K562 (cell line): Measurements from ENCODE around the gene PLPP1. TPM values are rescaled to one million over a fixed set of nuclear protein-coding genes. Genes with fewer than 3 reads are reported as not detected.

Experiments used
- ATAC-seq: fragments of 200-7000 bp; cut with Tn5 transposase; 3 replicates; pipeline ENCODE4 v1.9.1; 2020; ENCODE audit warnings: moderate library complexity
- BruUV-seq: library from RNA; stranded (reverse); fragments of 400-500 nt; replicated peaks from 2 replicates; lab custom pipeline; 2021; lab: Mats Ljungman, UMichigan
- CTCF ChIA-PET: fragments of 300-600 bp; formaldehyde crosslinking; extraction: SDS; loops from one replicate; lab custom pipeline; 2021; ENCODE audit warnings: low intra/inter-chr PET ratio; lab: Yijun Ruan, JAX
- POLR2A ChIA-PET: fragments of 300-600, 350-650 bp; sonication (Branson Sonifier 250); formaldehyde crosslinking; extraction: SDS; loops from one replicate; lab custom pipeline; 2021; ENCODE audit warnings: antibody characterized with exemption, inconsistent platforms; lab: Yijun Ruan, JAX
- DNase-seq, 4 experiments: peaks; one replicate each; pipeline versions ENCODE4 v3.0.0 to v3.0.0-alpha.2; 2011 to 2018; ENCODE audit warnings: low spot score in 3 of 4, mixed read lengths in 3 of 4; ENCODE audit errors: extremely low read depth in 1 of 4
- FAIRE-seq: peaks from 2 replicates; lab custom pipeline; 2011; peaks lifted over from hg19 to GRCh38; lab: Jason Lieb, UNC
- H2AFZ ChIP-seq: 2 replicates; pipeline ENCODE4 v1.6.0; 2011; ENCODE audit warnings: low read depth, low read length, control low read depth, inconsistent platforms
- H3K27ac ChIP-seq: fragments of 200-600 bp; 3 replicates; pipeline ENCODE4 v1.8.0; 2011; ENCODE audit warnings: low read depth, mild to moderate bottlenecking, control low read depth, inconsistent platforms, low read length, moderate library complexity, mixed read lengths; ENCODE audit errors: extremely low read depth
- H3K27me3 ChIP-seq, 2 experiments: fragments of 300-600 bp in 1 of 2; 2 replicates in 1 of 2; 3 replicates in 1 of 2; pipeline versions ENCODE4 v1.6.0 to v1.8.0; 2011; ENCODE audit warnings: inconsistent platforms in 2 of 2, low read length in 2 of 2, mild to moderate bottlenecking in 1 of 2, mixed read lengths in 1 of 2, moderate library complexity in 1 of 2; ENCODE audit not compliant: control insufficient read depth in 2 of 2, insufficient read depth in 2 of 2
- H3K36me3 ChIP-seq: fragments of 300-600 bp; 3 replicates; pipeline ENCODE4 v1.8.0; 2011; ENCODE audit warnings: mild to moderate bottlenecking, low read length, inconsistent platforms; ENCODE audit not compliant: control insufficient read depth, insufficient read depth
- H3K4me1 ChIP-seq, 2 experiments: fragments of 200-600 bp in 1 of 2; replicated peaks in 1 of 2; 2 replicates in 1 of 2; 3 replicates in 1 of 2; pipeline versions ENCODE4 v1.5.1 to v1.8.0; 2011; ENCODE audit warnings: inconsistent platforms in 2 of 2, low read length in 2 of 2, mild to moderate bottlenecking in 1 of 2, mixed read lengths in 1 of 2, moderate library complexity in 1 of 2; ENCODE audit not compliant: control insufficient read depth in 2 of 2, insufficient read depth in 2 of 2
- H3K4me2 ChIP-seq: 2 replicates; pipeline ENCODE4 v1.6.1; 2011; ENCODE audit warnings: low read length, control low read depth, inconsistent platforms, mixed read lengths; ENCODE audit not compliant: insufficient read depth
- H3K4me3 ChIP-seq: fragments of 200-600 bp; sonication (generic), shearing (Covaris generic); 2 replicates; pipeline ENCODE4 v1.5.1; 2016; ENCODE audit warnings: control low read depth, inconsistent platforms
- H3K79me2 ChIP-seq: fragments of 200-600 bp; 3 replicates; pipeline ENCODE4 v1.8.0; 2011; ENCODE audit warnings: low read length, inconsistent platforms; ENCODE audit not compliant: control insufficient read depth, insufficient read depth
- H3K9ac ChIP-seq, 2 experiments: 2 replicates each; pipeline versions ENCODE4 v1.6.0 to v1.6.1; 2011; ENCODE audit warnings: low read depth in 2 of 2, low read length in 2 of 2, control low read depth in 1 of 2, inconsistent platforms in 1 of 2, mild to moderate bottlenecking in 1 of 2, mixed read lengths in 1 of 2; ENCODE audit not compliant: insufficient read depth in 1 of 2
- H3K9me1 ChIP-seq: one replicate; pipeline ENCODE4 v1.6.0; 2011; ENCODE audit warnings: inconsistent platforms, mild to moderate bottlenecking, low read length, moderate library complexity; ENCODE audit not compliant: control insufficient read depth, insufficient read depth
- H3K9me3 ChIP-seq: replicated peaks from 2 replicates; pipeline ENCODE4 v1.5.1; 2011; ENCODE audit warnings: low read depth, low read length, inconsistent platforms; ENCODE audit not compliant: control insufficient read depth, insufficient read depth
- H4K20me1 ChIP-seq: replicated peaks from 2 replicates; pipeline ENCODE4 v1.6.1; 2011; ENCODE audit warnings: low read length, inconsistent platforms, mixed read lengths; ENCODE audit not compliant: control insufficient read depth, insufficient read depth
- CBFA2T3 ChIP-seq: fragments of 450-650 bp; IDR thresholded peaks from 2 replicates; pipeline ENCODE4 v1.6.1; 2017
- DEAF1 ChIP-seq: fragments of 450-650 bp; formaldehyde crosslinking; IDR thresholded peaks from 2 replicates; pipeline ENCODE4 v1.4.0; 2020; ENCODE audit warnings: mild to moderate bottlenecking, moderate library complexity
- ILK ChIP-seq: fragments of 450-650 bp; IDR thresholded peaks from 2 replicates; pipeline ENCODE4 v1.6.1; 2016; ENCODE audit warnings: missing genetic modification characterization, low read depth, mild to moderate bottlenecking, missing compliant biosample characterization, moderate library complexity, borderline replicate concordance
- MAFF ChIP-seq: IDR thresholded peaks from 2 replicates; pipeline ENCODE4 v1.6.1; 2012; ENCODE audit warnings: low read length, improper control_type of control experiment
- ZBTB7A ChIP-seq: IDR thresholded peaks from 2 replicates; pipeline ENCODE4 v1.6.1; 2011; ENCODE audit warnings: low read depth, mild to moderate bottlenecking, low read length, moderate library complexity, borderline replicate concordance; ENCODE audit not compliant: control insufficient read depth
- ZNF445 ChIP-seq: fragments of 250-450 bp; sonication (Bioruptor Pico); IDR thresholded peaks from 2 replicates; pipeline ENCODE4 v1.4.0; 2020; ENCODE audit warnings: low read depth, mild to moderate bottlenecking, moderate library complexity
- ZNF780A ChIP-seq: fragments of 250-450 bp; sonication (Bioruptor Pico); IDR thresholded peaks from 2 replicates; pipeline ENCODE4 v1.5.0; 2021; ENCODE audit warnings: mild to moderate bottlenecking
- ZSCAN29 ChIP-seq: fragments of 450-650 bp; IDR thresholded peaks from 2 replicates; pipeline ENCODE4 v1.6.1; 2017
- WGBS: fragments of 100-300 bp; shearing (Covaris generic); methylation state at CpG from one replicate; pipeline ENCODE4 v1.1.6; 2016; ENCODE audit warnings: low coverage, mixed read lengths; ENCODE audit not compliant: insufficient coverage; ENCODE audit errors: missing lambda C conversion rate; 5-methylcytosine and 5-hydroxymethylcytosine counted together
- in situ Hi-C: fragments of 300-500 bp; cut with MboI; formaldehyde crosslinking; loops from 4 replicates; pipeline ENCODE4 v1.15.0; 2018; ENCODE audit warnings: inconsistent platforms, mixed read lengths
- intact Hi-C: fragments of 100-400 bp; cut with micrococcal nuclease; formaldehyde crosslinking; loops from 2 replicates; pipeline ENCODE4 v1.14.2; 2022
- polyA plus RNA-seq, 8 experiments: library from polyadenylated mRNA; depleted of rRNA in 4 of 8; stranded (reverse) in 5 of 8; unstranded in 3 of 8; fragments of >200 nt; fragmentation: Nextera tagmentation in 2 of 8; fragmentation: Illumina TruSeq in 1 of 8; extraction: Ambion mirVana in 2 of 8; extraction: Trizol in 1 of 8; gene quantifications; 2 replicates each; pipeline versions ENCODE4 v1.2.1 to v1.2.3, GENCODE V29; 2011 to 2014; ENCODE audit warnings: inconsistent platforms in 1 of 8, missing spikeins in 1 of 8
- total RNA-seq, 7 experiments: library from RNA; depleted of rRNA in 6 of 7; stranded (reverse); fragments of >200 nt in 6 of 7; fragmentation: Illumina TruSeq in 2 of 7; extraction: Trizol in 2 of 7; gene quantifications; 2 replicates each; pipeline versions ENCODE4 v1.2.1 to v1.2.3, GENCODE V29; 2011 to 2021; ENCODE audit warnings: low replicate concordance in 1 of 7
- TF ChIP-seq, protein P1 (sequence below): sonication (generic); formaldehyde crosslinking; IDR thresholded peaks from 2 replicates; pipeline ENCODE4 v1.8.0; 2022; ENCODE audit warnings: missing genetic modification reagents, mild to moderate bottlenecking, borderline replicate concordance
- TF ChIP-seq, protein P2 (sequence below): fragments of 250-450 bp; sonication (Bioruptor Pico); IDR thresholded peaks from 2 replicates; pipeline ENCODE4 v1.8.0; 2022; ENCODE audit warnings: inconsistent platforms

Gene PLPP1
- total and polyA plus RNA-seq, 9 of the 15 experiments (the other 6 are each of a cell fraction or from before 2014, with no cell fraction given), result 0.04 to 0.24 (median 0.04) TPM; not detected in 6

DNA sequence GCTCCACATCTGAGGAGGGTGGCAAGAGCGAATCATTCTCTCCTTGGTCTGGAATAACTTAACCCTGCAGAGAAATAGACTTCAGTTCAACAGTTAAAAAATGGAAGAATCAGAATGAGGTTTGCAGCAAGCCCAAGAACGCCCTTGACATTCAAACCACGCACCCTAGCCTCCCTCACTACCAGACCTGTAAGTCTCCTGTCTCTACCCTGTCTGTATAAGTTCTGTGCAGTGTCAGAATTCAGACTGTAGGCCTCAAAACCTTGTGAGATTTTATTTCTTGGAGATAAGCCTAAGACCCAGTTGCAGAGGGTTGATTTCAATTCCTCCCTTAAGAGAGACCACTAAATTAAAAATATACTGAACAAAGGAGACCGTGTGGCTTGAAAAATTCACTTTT is 35.8 kb upstream of the PLPP1 start:
- no peak for TF ChIP-seq DEAF1 (CRISPR knock-in tag)
- Histone ChIP-seq H3K9me1 (no peaks in the 10 kb centered on the region), H3K27ac (no peak overlapping the region), H3K4me1 (no peaks in the 10 kb centered on the region), H3K27me3 (peaks cover 9 to 24% of the 10 kb centered on the region in 2 experiments; a peak in 4 of 5 replicates), H2AFZ (no peak overlapping the region), H3K9me3 (no peaks in the 10 kb centered on the region), H4K20me1 (no peaks in the 10 kb centered on the region), H3K4me2 (no peak overlapping the region), H3K36me3 (no peaks in the 10 kb centered on the region), H3K79me2 (no peaks in the 10 kb centered on the region), H3K9ac (no peak overlapping the region), H3K4me3 (no peak overlapping the region)
- DNase-seq, result no peak
- WGBS, result 6% methylated on average over 4 of the region's 4 CpGs
- BruUV-seq, result no TSS peak
- ChIA-PET POLR2A (no interaction called here), CTCF (no interaction called here)
- no peak for ATAC-seq
- intact Hi-C loops (no loop called here), in situ Hi-C loops (no loop called here)
- no peak for FAIRE-seq

DNA sequence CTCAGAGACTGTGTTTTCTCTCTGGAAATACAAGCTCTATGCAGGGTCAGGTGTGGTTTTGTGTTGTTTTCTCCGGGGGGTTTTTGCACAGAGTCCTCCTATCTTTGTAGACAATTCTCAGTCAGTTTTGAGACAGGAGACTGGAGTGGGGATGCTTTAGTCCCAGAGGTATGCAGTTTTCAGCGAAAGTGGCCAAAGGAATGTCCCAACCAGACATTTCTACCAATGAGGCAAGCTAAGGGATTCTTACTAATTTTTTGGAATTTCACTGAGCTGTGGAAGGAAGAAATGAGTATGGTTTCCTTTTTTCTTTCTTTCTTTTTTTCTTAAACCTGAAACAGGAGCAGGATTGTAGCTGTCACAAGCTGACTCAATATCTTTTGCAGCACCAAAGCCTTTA is 35.3 kb upstream of the PLPP1 start:
- Histone ChIP-seq H3K9me1 (no peaks in the 10 kb centered on the region), H3K9ac (no peak overlapping the region), H3K27me3 (peaks cover 9 to 28% of the 10 kb centered on the region in 2 experiments; a peak in 4 of 5 replicates), H3K4me1 (no peaks in the 10 kb centered on the region), H3K4me2 (no peak overlapping the region), H3K4me3 (no peak overlapping the region), H3K9me3 (no peaks in the 10 kb centered on the region), H2AFZ (no peak overlapping the region), H4K20me1 (no peaks in the 10 kb centered on the region), H3K79me2 (no peaks in the 10 kb centered on the region), H3K27ac (no peak overlapping the region), H3K36me3 (no peaks in the 10 kb centered on the region)
- ATAC-seq (no peak), FAIRE-seq (no peak), DNase-seq (no peak)
- BruUV-seq, result no TSS peak
- POLR2A ChIA-PET, result no interaction called here
- in situ Hi-C loops, result no loop called here
- intact Hi-C loops, result no loop called here
- 3% methylated on average over 2 of the region's 2 CpGs for WGBS
- CTCF ChIA-PET, result no interaction called here
- TF ChIP-seq CBFA2T3, result no peak
- no peak for TF ChIP-seq ZNF445 (CRISPR knock-in tag)
- TF ChIP-seq, protein P1, sequence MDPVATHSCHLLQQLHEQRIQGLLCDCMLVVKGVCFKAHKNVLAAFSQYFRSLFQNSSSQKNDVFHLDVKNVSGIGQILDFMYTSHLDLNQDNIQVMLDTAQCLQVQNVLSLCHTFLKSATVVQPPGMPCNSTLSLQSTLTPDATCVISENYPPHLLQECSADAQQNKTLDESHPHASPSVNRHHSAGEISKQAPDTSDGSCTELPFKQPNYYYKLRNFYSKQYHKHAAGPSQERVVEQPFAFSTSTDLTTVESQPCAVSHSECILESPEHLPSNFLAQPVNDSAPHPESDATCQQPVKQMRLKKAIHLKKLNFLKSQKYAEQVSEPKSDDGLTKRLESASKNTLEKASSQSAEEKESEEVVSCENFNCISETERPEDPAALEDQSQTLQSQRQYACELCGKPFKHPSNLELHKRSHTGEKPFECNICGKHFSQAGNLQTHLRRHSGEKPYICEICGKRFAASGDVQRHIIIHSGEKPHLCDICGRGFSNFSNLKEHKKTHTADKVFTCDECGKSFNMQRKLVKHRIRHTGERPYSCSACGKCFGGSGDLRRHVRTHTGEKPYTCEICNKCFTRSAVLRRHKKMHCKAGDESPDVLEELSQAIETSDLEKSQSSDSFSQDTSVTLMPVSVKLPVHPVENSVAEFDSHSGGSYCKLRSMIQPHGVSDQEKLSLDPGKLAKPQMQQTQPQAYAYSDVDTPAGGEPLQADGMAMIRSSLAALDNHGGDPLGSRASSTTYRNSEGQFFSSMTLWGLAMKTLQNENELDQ (CRISPR knock-in tag), result no peak
- TF ChIP-seq, protein P2, sequence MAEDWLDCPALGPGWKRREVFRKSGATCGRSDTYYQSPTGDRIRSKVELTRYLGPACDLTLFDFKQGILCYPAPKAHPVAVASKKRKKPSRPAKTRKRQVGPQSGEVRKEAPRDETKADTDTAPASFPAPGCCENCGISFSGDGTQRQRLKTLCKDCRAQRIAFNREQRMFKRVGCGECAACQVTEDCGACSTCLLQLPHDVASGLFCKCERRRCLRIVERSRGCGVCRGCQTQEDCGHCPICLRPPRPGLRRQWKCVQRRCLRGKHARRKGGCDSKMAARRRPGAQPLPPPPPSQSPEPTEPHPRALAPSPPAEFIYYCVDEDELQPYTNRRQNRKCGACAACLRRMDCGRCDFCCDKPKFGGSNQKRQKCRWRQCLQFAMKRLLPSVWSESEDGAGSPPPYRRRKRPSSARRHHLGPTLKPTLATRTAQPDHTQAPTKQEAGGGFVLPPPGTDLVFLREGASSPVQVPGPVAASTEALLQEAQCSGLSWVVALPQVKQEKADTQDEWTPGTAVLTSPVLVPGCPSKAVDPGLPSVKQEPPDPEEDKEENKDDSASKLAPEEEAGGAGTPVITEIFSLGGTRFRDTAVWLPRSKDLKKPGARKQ (CRISPR knock-in tag), result no peak
- TF ChIP-seq MAFF, result no peak
- TF ChIP-seq ZNF780A, result no peak
- TF ChIP-seq ZSCAN29, result no peak
- TF ChIP-seq ILK, result no peak
- TF ChIP-seq ZBTB7A, result no peak
